GM18517 (cell line): ENCODE measurements around the gene IGSF21.

ENCODE experiments used
- ATAC-seq: cut with Tn5 transposase; IDR thresholded peaks from one replicate; pipeline ENCODE4 v1.9.1; 2021; ENCODE audit warnings: mild to moderate bottlenecking, moderate library complexity; ENCODE audit not compliant: unreplicated experiment

IGSF21 gene

GRCh38 chr1:18119289-18119688, 11.7 kb downstream of the IGSF21 start:
- no peak for ATAC-seq

GRCh38 chr1:18119771-18120377, 12.3 kb downstream of the IGSF21 start:
- ATAC-seq: no peak

- ATAC-seq: no peak
These were observed 13.0 kb downstream of the IGSF21 start for GRCh38 chr1:18120638-18121037.

- no peak for ATAC-seq
These were observed 13.6 kb downstream of the IGSF21 start for GRCh38 chr1:18121072-18121820.

- no peak for ATAC-seq
These were observed 15.9 kb downstream of the IGSF21 start for GRCh38 chr1:18123467-18123992.

GRCh38 chr1:18124977-18125376, 17.4 kb downstream of the IGSF21 start:
- no peak for ATAC-seq

GRCh38 chr1:18126616-18127015, 19.0 kb downstream of the IGSF21 start:
- ATAC-seq: no peak

- no peak for ATAC-seq
These were observed 20.7 kb downstream of the IGSF21 start for GRCh38 chr1:18128298-18128697.

- no peak for ATAC-seq
These were observed 22.8 kb downstream of the IGSF21 start for GRCh38 chr1:18130356-18130755.

- no peak for ATAC-seq
These were observed 24.6 kb downstream of the IGSF21 start for GRCh38 chr1:18132022-18132710.

GRCh38 chr1:18132711-18133541, 25.3 kb downstream of the IGSF21 start:
- ATAC-seq: no peak

- ATAC-seq: no peak
These were observed 26.9 kb downstream of the IGSF21 start for GRCh38 chr1:18134324-18135046.

- no peak for ATAC-seq
These were observed 30.3 kb downstream of the IGSF21 start for GRCh38 chr1:18137759-18138345.

GRCh38 chr1:18139198-18139981, 31.8 kb downstream of the IGSF21 start:
- no peak for ATAC-seq

- ATAC-seq: no peak
These were observed 32.8 kb downstream of the IGSF21 start for GRCh38 chr1:18140411-18140810.

GRCh38 chr1:18141661-18142060, 34.1 kb downstream of the IGSF21 start:
- ATAC-seq: no peak

- no peak for ATAC-seq
These were observed 34.9 kb downstream of the IGSF21 start for GRCh38 chr1:18142471-18142870.

GRCh38 chr1:18142969-18143368, 35.4 kb downstream of the IGSF21 start:
- ATAC-seq: no peak

- no peak for ATAC-seq
These were observed 36.5 kb downstream of the IGSF21 start for GRCh38 chr1:18144062-18144461.
